B cell (primary cell): Measurements from ENCODE around the gene SLC25A52. TPM values are rescaled to one million over a fixed set of nuclear protein-coding genes. Genes with fewer than 3 reads are reported as not detected.

Source experiments
- ATAC-seq: fragments of 200-7000 bp; cut with Tn5 transposase; one replicate; pipeline ENCODE4 v1.10.0; 2021; ENCODE audit warnings: low read depth, mild to moderate bottlenecking, moderate number of reproducible peaks, moderate library complexity
- CTCF ChIA-PET: fragments of 350-600 bp; sonication (Branson Sonifier 250); formaldehyde crosslinking; loops from one replicate; lab custom pipeline; 2021; ENCODE audit warnings: antibody characterized with exemption, inconsistent platforms; lab: Charles Lee
- POLR2A ChIA-PET: fragments of 350-600 bp; sonication (Branson Sonifier 250); formaldehyde crosslinking; loops from one replicate; lab custom pipeline; 2021; ENCODE audit warnings: antibody characterized with exemption; lab: Charles Lee
- DNase-seq: peaks from one replicate; pipeline ENCODE4 v3.0.0; 2013
- H2AFZ ChIP-seq: 2 replicates; pipeline ENCODE4 v1.6.1; 2012; ENCODE audit warnings: mild to moderate bottlenecking, low read depth, low read length; ENCODE audit not compliant: insufficient read depth, poor library complexity, severe bottlenecking
- H3K27ac ChIP-seq, 2 donors: 1 replicate in 1 of 2; 2 replicates in 1 of 2; pipeline ENCODE4 v1.5.1; 2012 to 2013; ENCODE audit warnings: low read length in 2 of 2, mild to moderate bottlenecking in 2 of 2, moderate library complexity in 1 of 2
- H3K27me3 ChIP-seq, 4 experiments: fragments of 200-600 bp in 1 of 4; sonication (generic) in 1 of 4; replicated peaks in 1 of 4; 1 replicate in 2 of 4; 2 replicates in 2 of 4; pipeline versions ENCODE4 v1.6.1 to v1.7.0; 2013 to 2016; ENCODE audit warnings: low read length in 3 of 4, mild to moderate bottlenecking in 2 of 4, mixed read lengths in 1 of 4, moderate library complexity in 1 of 4; ENCODE audit not compliant: insufficient read depth in 4 of 4, control insufficient read depth in 3 of 4; ENCODE audit errors: control extremely low read depth in 1 of 4
- H3K36me3 ChIP-seq, 2 experiments: replicated peaks in 1 of 2; 1 replicate in 1 of 2; 2 replicates in 1 of 2; pipeline versions ENCODE4 v1.6.1 to v1.7.1; 2013; ENCODE audit warnings: low read length in 1 of 2; ENCODE audit not compliant: insufficient read depth in 2 of 2, control insufficient read depth in 1 of 2; ENCODE audit errors: control extremely low read depth in 1 of 2, extremely low read depth in 1 of 2
- H3K4me1 ChIP-seq, 2 donors: fragments of 200-600 bp in 1 of 2; sonication (generic) in 1 of 2; 1 replicate in 1 of 2; 2 replicates in 1 of 2; pipeline versions ENCODE4 v1.5.1 to v1.6.1; 2013 to 2017; ENCODE audit warnings: low read length in 2 of 2; ENCODE audit not compliant: control insufficient read depth in 2 of 2, insufficient read depth in 2 of 2
- H3K4me2 ChIP-seq: replicated peaks from 2 replicates; pipeline ENCODE3; 2012; ENCODE audit warnings: mild to moderate bottlenecking, low read depth, low read length; ENCODE audit not compliant: poor library complexity, severe bottlenecking
- H3K4me3 ChIP-seq, 5 experiments: fragments of 200-600 bp in 1 of 5; sonication (generic) in 1 of 5; 1 replicate in 3 of 5; 2 replicates in 2 of 5; pipeline versions ENCODE4 v1.5.1 to v1.7.0; 2011 to 2016; ENCODE audit warnings: low read length in 4 of 5, mild to moderate bottlenecking in 4 of 5, low read depth in 2 of 5, control low read depth in 1 of 5, moderate library complexity in 1 of 5; ENCODE audit not compliant: insufficient read depth in 1 of 5; ENCODE audit errors: control extremely low read depth in 1 of 5, extremely low read depth in 1 of 5
- H3K79me2 ChIP-seq: fragments of 200-600 bp; sonication (generic); one replicate; pipeline ENCODE4 v1.6.0; 2016; ENCODE audit warnings: low read length; ENCODE audit not compliant: control insufficient read depth, insufficient read depth
- H3K9ac ChIP-seq: fragments of 200-600 bp; sonication (generic); 2 replicates; pipeline ENCODE4 v1.6.1; 2017; ENCODE audit warnings: mild to moderate bottlenecking, low read length, moderate library complexity
- H3K9me3 ChIP-seq, 3 donors: one replicate each; pipeline versions ENCODE4 v1.6.1 to v1.7.1; 2013; ENCODE audit warnings: low read length in 2 of 3; ENCODE audit not compliant: control insufficient read depth in 2 of 3, insufficient read depth in 1 of 3; ENCODE audit errors: control extremely low read depth in 1 of 3
- H4K20me1 ChIP-seq: 2 replicates; pipeline ENCODE4 v1.6.0; 2012; ENCODE audit warnings: mild to moderate bottlenecking, low read length; ENCODE audit not compliant: insufficient read depth, control insufficient read depth, poor library complexity, severe bottlenecking
- H3K27ac Mint-ChIP-seq: one replicate; pipeline ENCODE4 v1.8.0; 2021; ENCODE audit warnings: mixed read lengths
- H3K27me3 Mint-ChIP-seq: one replicate; pipeline ENCODE4 v1.8.0; 2021; ENCODE audit warnings: mixed read lengths
- H3K4me1 Mint-ChIP-seq: one replicate; pipeline ENCODE4 v1.8.0; 2021; ENCODE audit warnings: mixed read lengths
- H3K4me3 Mint-ChIP-seq: one replicate; pipeline ENCODE4 v1.8.0; 2021; ENCODE audit warnings: mixed read lengths
- H3K9me3 Mint-ChIP-seq: one replicate; pipeline ENCODE4 v1.8.0; 2022; ENCODE audit warnings: mixed read lengths; ENCODE audit not compliant: insufficient read depth
- CTCF ChIP-seq: fragments of 200-600 bp; IDR thresholded peaks from one replicate; pipeline ENCODE4 v1.8.0; 2022; ENCODE audit warnings: antibody characterized with exemption, mild to moderate bottlenecking
- EZH2 ChIP-seq: IDR thresholded peaks from 2 replicates; pipeline ENCODE4 v1.6.1; 2012; ENCODE audit warnings: borderline replicate concordance, low read depth, mild to moderate bottlenecking, moderate library complexity, low read length; ENCODE audit not compliant: insufficient read depth, poor library complexity, severe bottlenecking
- WGBS: methylation state at CpG from one replicate; pipeline ENCODE4 v1.1.5; 2013; ENCODE audit warnings: missing lambda C conversion rate; ENCODE audit not compliant: insufficient coverage; 5-methylcytosine and 5-hydroxymethylcytosine counted together
- intact Hi-C: fragments of 100-400 bp; cut with micrococcal nuclease; formaldehyde crosslinking; loops from one replicate; pipeline ENCODE4 v1.10.0; 2022
- polyA plus RNA-seq: library from polyadenylated mRNA; depleted of rRNA; stranded (reverse); fragments of >200 nt; gene quantifications from 2 replicates; pipeline ENCODE4 v1.2.3, GENCODE V29; 2012
- total RNA-seq, 2 donors: library from RNA; stranded (reverse); fragments of 120-200 nt in 1 of 2; gene quantifications; 1 replicate in 1 of 2; 2 replicates in 1 of 2; pipeline versions ENCODE4 v1.2.3 to v1.2.4, GENCODE V29; 2013 to 2022

The SLC25A52 gene
- total and polyA plus RNA-seq, 2 donors (not counting 1 experiment from before 2014, with no cell fraction given): 0.07 TPM; not detected in 1

- H3K27me3 Mint-ChIP-seq: no peaks in the 10 kb centered on the region
- no peak overlapping the region for H3K4me3 Mint-ChIP-seq
- DNase-seq (no peak), ATAC-seq (no peak)
- Histone ChIP-seq H3K4me3 (no peak overlapping the region), H3K36me3 (no peaks in the 10 kb centered on the region), H3K9ac (no peak overlapping the region), H2AFZ (no peak overlapping the region), H3K9me3 (peaks cover 0 to 5% (median 0%) of the 10 kb centered on the region in 3 donors), H3K27ac (no peak overlapping the region), H4K20me1 (no peaks in the 10 kb centered on the region), H3K4me2 (no peak overlapping the region), H3K27me3 (no peaks in the 10 kb centered on the region), H3K79me2 (no peaks in the 10 kb centered on the region), H3K4me1 (no peaks in the 10 kb centered on the region)
- no peaks in the 10 kb centered on the region for H3K4me1 Mint-ChIP-seq
- TF ChIP-seq EZH2 (no peak), CTCF (no peak)
- no peak overlapping the region for H3K27ac Mint-ChIP-seq
- ChIA-PET POLR2A (no interaction called here), CTCF (no interaction called here)
- H3K9me3 Mint-ChIP-seq: no peaks in the 10 kb centered on the region
- intact Hi-C loops: loop anchor here (2.0 to 5.0 kb wide), 3 partner anchors 79 to 809 kb away; no protein-coding TSS in a partner anchor
- WGBS: no CpG with 5 or more reads among the region's 3 CpGs
Observed at GRCh38 chr18:31739651-31740050, 21.0 kb downstream of the SLC25A52 start.

- POLR2A ChIA-PET: no interaction called here
- no peak overlapping the region for H3K9ac ChIP-seq
- Mint-ChIP-seq H3K4me1 (no peaks in the 10 kb centered on the region), H3K27ac (no peak overlapping the region), H3K27me3 (no peaks in the 10 kb centered on the region), H3K9me3 (no peaks in the 10 kb centered on the region), H3K4me3 (no peak overlapping the region)
- peaks cover 0 to 5% (median 0%) of the 10 kb centered on the region in 3 donors for H3K9me3 ChIP-seq
- DNase-seq (no peak), ATAC-seq (no peak)
- TF ChIP-seq CTCF: no peak
- no peak for TF ChIP-seq EZH2
- no peaks in the 10 kb centered on the region for H3K27me3 ChIP-seq
- H4K20me1 ChIP-seq: no peaks in the 10 kb centered on the region
- H3K4me2 ChIP-seq: no peak overlapping the region
- no peak overlapping the region for H2AFZ ChIP-seq
- WGBS: 95% methylated on average over 8 of the region's 11 CpGs
- intact Hi-C loops: no loop called here
- no peak overlapping the region for H3K4me3 ChIP-seq
- no peak overlapping the region for H3K27ac ChIP-seq
- no peaks in the 10 kb centered on the region for H3K4me1 ChIP-seq
- H3K36me3 ChIP-seq: no peaks in the 10 kb centered on the region
- CTCF ChIA-PET: interaction anchor here (0.9 to 2.6 kb wide), 5 partner anchors 13 to 239 kb away, joined by 3 to 15 read pairs (median 6); no protein-coding TSS in a partner anchor
- H3K79me2 ChIP-seq: no peaks in the 10 kb centered on the region
Observed at GRCh38 chr18:31738460-31739407, 21.9 kb downstream of the SLC25A52 start.
